Measurements from ENCODE around the gene PEAK3. TPM values are rescaled to one million over a fixed set of nuclear protein-coding genes. Genes with fewer than 3 reads are reported as not detected.

PEAK3 gene
- total RNA-seq, 2 donors from 2014 or later: 1.5 to 1.9 TPM

- H3K4me1 ChIP-seq: peaks cover 0 to 62% of the 10 kb centered on the region in 2 donors
- no peaks in the 10 kb centered on the region for H3K9me3 ChIP-seq
- peak; percentile 89 for DNase-seq (ENCODE audit: low spot score)
- TF ChIP-seq CTCF (IDR thresholded peaks at IDR 0.05): no peak
- no peaks in the 10 kb centered on the region for H3K27me3 ChIP-seq
- H3K4me3 ChIP-seq: peak within 1 kb of the TSS; percentile 97 to 99
- peaks cover 1% of the 10 kb centered on the region for H3K36me3 ChIP-seq
- peak within 1 kb of the TSS; percentile 68 to 73 for H3K27ac ChIP-seq
Observed at GRCh38 chr19:2328401-2329148, 46.6 kb upstream of the PEAK3 start, which contains the start of the genes LSM7 and SPPL2B. TSS of gene LSM7 (minus strand) at chr19:2328586. CDS start at chr19:2328566, 20 bp downstream. TSS of gene SPPL2B (plus strand) at chr19:2328684. CDS start at chr19:2328710, 26 bp downstream.

GRCh38 chr19:2327773-2328400 is 45.9 kb upstream of the PEAK3 start:
- no peaks in the 10 kb centered on the region for H3K27me3 ChIP-seq
- peaks cover 8% of the 10 kb centered on the region for H3K36me3 ChIP-seq
- H3K4me3 ChIP-seq: peak overlapping the region; percentile 97 to 99
- H3K4me1 ChIP-seq: peaks cover 0 to 57% of the 10 kb centered on the region in 2 donors
- peak overlapping the region; percentile 68 to 73 for H3K27ac ChIP-seq
- TF ChIP-seq CTCF (IDR thresholded peaks at IDR 0.05): no peak
- DNase-seq (ENCODE audit: low spot score): no peak
- no peaks in the 10 kb centered on the region for H3K9me3 ChIP-seq

- Histone ChIP-seq H3K27me3 (no peaks in the 10 kb centered on the region), H3K9me3 (no peaks in the 10 kb centered on the region), H3K4me3 (no peak overlapping the region), H3K4me1 (peaks cover 0 to 47% of the 10 kb centered on the region in 2 donors), H3K27ac (no peak overlapping the region), H3K36me3 (peaks cover 11% of the 10 kb centered on the region)
- no peak for DNase-seq (ENCODE audit: low spot score)
- no peak for TF ChIP-seq CTCF (IDR thresholded peaks at IDR 0.05)
Observed at GRCh38 chr19:2326699-2327360, 44.9 kb upstream of the PEAK3 start.

GRCh38 chr19:2325281-2326046 is 43.5 kb upstream of the PEAK3 start:
- H3K4me1 ChIP-seq: peaks cover 0 to 33% of the 10 kb centered on the region in 2 donors
- no peaks in the 10 kb centered on the region for H3K9me3 ChIP-seq
- no peak overlapping the region for H3K27ac ChIP-seq
- no peaks in the 10 kb centered on the region for H3K27me3 ChIP-seq
- peaks cover 14% of the 10 kb centered on the region for H3K36me3 ChIP-seq
- H3K4me3 ChIP-seq: no peak overlapping the region
- DNase-seq (ENCODE audit: low spot score): no peak
- TF ChIP-seq CTCF (IDR thresholded peaks at IDR 0.05): no peak

- TF ChIP-seq CTCF (IDR thresholded peaks at IDR 0.05): no peak
Observed at GRCh38 chr19:2324220-2324948, 42.4 kb upstream of the PEAK3 start.

More at GRCh38 chr19:2324220-2324948, 42.4 kb upstream of the PEAK3 start:
- Histone ChIP-seq H3K4me1 (peaks cover 0 to 22% of the 10 kb centered on the region in 2 donors), H3K27ac (no peak overlapping the region), H3K36me3 (peaks cover 14% of the 10 kb centered on the region), H3K4me3 (no peak overlapping the region), H3K27me3 (no peaks in the 10 kb centered on the region), H3K9me3 (no peaks in the 10 kb centered on the region)
- DNase-seq (ENCODE audit: low spot score): no peak

Measured in right atrium auricular region (tissue), 2 donors.